Ovary (tissue), 9 donors: ENCODE data around the gene APP. TPM values are rescaled to one million over a fixed set of nuclear protein-coding genes. Genes with fewer than 3 reads are reported as not detected.

Source experiments
- DNase-seq, 5 donors: peaks; one replicate each; pipeline ENCODE4 v3.0.0-alpha.2; 2019 to 2020
- H3K27ac ChIP-seq, 2 donors: fragments of 200-600 bp; one replicate each; pipeline versions ENCODE4 v1.5.1 to v1.8.0; 2019 to 2022
- H3K27me3 ChIP-seq: fragments of 200-600 bp; one replicate; pipeline ENCODE4 v1.8.0; 2022
- H3K36me3 ChIP-seq: fragments of 200-600 bp; sonication (generic); one replicate; pipeline ENCODE4 v1.5.1; 2019
- H3K4me1 ChIP-seq: one replicate; pipeline ENCODE4 v1.8.1; 2013; ENCODE audit warnings: mild to moderate bottlenecking, moderate library complexity; ENCODE audit not compliant: insufficient read depth
- H3K4me3 ChIP-seq: fragments of 200-600 bp; sonication (generic); one replicate; pipeline ENCODE4 v1.5.1; 2017
- H3K9me3 ChIP-seq, 2 donors: fragments of 200-600 bp in 1 of 2; sonication (generic) in 1 of 2; one replicate each; pipeline versions ENCODE4 v1.5.1 to v1.8.1; 2013 to 2019; ENCODE audit warnings: mild to moderate bottlenecking in 1 of 2, moderate library complexity in 1 of 2
- CTCF ChIP-seq, 3 donors: fragments of 450-650 bp in 2 of 3; fragments of 200-600 bp in 1 of 3; IDR thresholded peaks; one replicate each; pipeline versions ENCODE4 v1.5.1 to v1.8.0; 2016 to 2022; ENCODE audit warnings: antibody characterized with exemption in 3 of 3, mild to moderate bottlenecking in 1 of 3
- EP300 ChIP-seq: sonication (generic); formaldehyde crosslinking; IDR thresholded peaks from one replicate; pipeline ENCODE4 v1.6.1; 2017; ENCODE audit warnings: antibody characterized with exemption
- POLR2A ChIP-seq: fragments of 450-650 bp; IDR thresholded peaks from one replicate; pipeline ENCODE4 v1.6.1; 2017; ENCODE audit warnings: antibody characterized with exemption, mild to moderate bottlenecking, moderate library complexity
- WGBS, 3 donors: extraction: QIAGEN DNeasy Blood & Tissue Kit in 1 of 3; methylation state at CpG; one replicate each; pipeline versions ENCODE4 v1.1.5 to v1.1.7; 2013 to 2017; 5-methylcytosine and 5-hydroxymethylcytosine counted together
- intact Hi-C, 4 donors: fragments of 100-400 bp; cut with DNase I; formaldehyde crosslinking; loops; one replicate each; pipeline versions ENCODE4 v1.11.0 to v1.15.1; 2022 to 2023
- polyA plus RNA-seq, 2 donors: library from polyadenylated mRNA; stranded (reverse); fragments of 200-250 nt in 1 of 2; fragments of 350-450 nt in 1 of 2; fragmentation: Illumina TruSeq in 1 of 2; extraction: RNeasy Lipid Tissue Mini Kit (QIAGEN cat#74804) in 1 of 2; gene quantifications; one replicate each; pipeline ENCODE4 v1.2.3, GENCODE V29; 2013 to 2014
- total RNA-seq, 7 donors: library from RNA; depleted of rRNA in 2 of 7; stranded (reverse); fragments of >200 nt in 2 of 7; fragmentation: NEBNext Ultra II Directional in 3 of 7; extraction: Animal tissue kit (Norgen Biotek cat#: 25700) in 3 of 7; gene quantifications; one replicate each; pipeline versions ENCODE4 v1.1.0 to v1.2.4, GENCODE V29; 2016 to 2023
- donor health status: DM: no; HTN: no; CAD: no; lungs with moderate emphysema.
- donor health status: DM: no; HTN: no; CAD: no.
- donor health status: Bipolar disorder and iron deficiency.
- donor health status: DM: yes; HTN: yes; CAD: no.
- donor health status: DM: no; HTN: no; CAD: no.
- donor health status: DM: yes; HTN: yes; CAD: no.

The APP gene
- total and polyA plus RNA-seq, 9 donors, result 211 to 945 (median 364) TPM

- Histone ChIP-seq H3K4me1 (no peaks in the 10 kb centered on the region), H3K27ac (no peak overlapping the region), H3K4me3 (no peak overlapping the region), H3K27me3 (no peaks in the 10 kb centered on the region), H3K9me3 (no peaks in the 10 kb centered on the region), H3K36me3 (no peaks in the 10 kb centered on the region)
- intact Hi-C loops, result no loop called here
- no peak for DNase-seq
- TF ChIP-seq POLR2A (no peak), EP300 (no peak)
- WGBS, 3 donors, result 97 to 98% (median 97%) methylated on average over 1 of the region's 1 CpG
Measured at GRCh38 chr21:25910809-25911208, 259.8 kb downstream of the APP start.

- TF ChIP-seq EP300 (no peak), POLR2A (no peak), CTCF (IDR thresholded peaks at IDR 0.05) (no peak)
- 93 to 94% (median 93%) methylated on average over 5 of the region's 5 CpGs for WGBS, 3 donors
- no peaks in the 10 kb centered on the region for H3K36me3 ChIP-seq
- no peaks in the 10 kb centered on the region for H3K4me1 ChIP-seq
- H3K27me3 ChIP-seq, result no peaks in the 10 kb centered on the region
- DNase-seq, result no peak
- no peak overlapping the region for H3K27ac ChIP-seq
- H3K9me3 ChIP-seq, result no peaks in the 10 kb centered on the region
- no peak overlapping the region for H3K4me3 ChIP-seq
- intact Hi-C loops, result no loop called here
Measured at GRCh38 chr21:25909341-25909740, 261.2 kb downstream of the APP start.

- TF ChIP-seq POLR2A (no peak), CTCF (IDR thresholded peaks at IDR 0.05) (no peak), EP300 (no peak)
- no peak for DNase-seq
- Histone ChIP-seq H3K36me3 (no peaks in the 10 kb centered on the region), H3K4me1 (no peaks in the 10 kb centered on the region), H3K27me3 (no peaks in the 10 kb centered on the region), H3K4me3 (no peak overlapping the region), H3K27ac (no peak overlapping the region), H3K9me3 (no peaks in the 10 kb centered on the region)
- intact Hi-C loops, result no loop called here
- 64 to 79% (median 67%) methylated on average over 5 of the region's 5 CpGs for WGBS, 3 donors
Measured at GRCh38 chr21:25908495-25908894, 262.1 kb downstream of the APP start.

- Histone ChIP-seq H3K9me3 (no peaks in the 10 kb centered on the region), H3K27me3 (no peaks in the 10 kb centered on the region), H3K36me3 (no peaks in the 10 kb centered on the region), H3K4me3 (no peak overlapping the region), H3K27ac (no peak overlapping the region), H3K4me1 (no peaks in the 10 kb centered on the region)
- WGBS, 3 donors, result 40 to 54% (median 40%) methylated on average over 3 of the region's 3 CpGs
- TF ChIP-seq EP300, result no peak
- no peak for TF ChIP-seq CTCF (IDR thresholded peaks at IDR 0.05)
- TF ChIP-seq POLR2A, result no peak
- DNase-seq, result no peak
- intact Hi-C loops, result no loop called here
Measured at GRCh38 chr21:25907573-25908275, 262.8 kb downstream of the APP start.

- Histone ChIP-seq H3K27me3 (no peaks in the 10 kb centered on the region), H3K27ac (no peak overlapping the region), H3K36me3 (no peaks in the 10 kb centered on the region), H3K9me3 (no peaks in the 10 kb centered on the region), H3K4me1 (no peaks in the 10 kb centered on the region), H3K4me3 (no peak overlapping the region)
- DNase-seq, result no peak
- intact Hi-C loops, result no loop called here
- WGBS, 3 donors, result 95 to 97% (median 96%) methylated on average over 7 of the region's 7 CpGs
- TF ChIP-seq POLR2A (no peak), EP300 (no peak), CTCF (IDR thresholded peaks at IDR 0.05) (no peak)
Measured at GRCh38 chr21:25906587-25906986, 264.0 kb downstream of the APP start.
